DMS 273 (cell line): ENCODE data around the gene CRLF3.
A peak's percentile ranks its signal among the peaks of the same experiment; 100 is the strongest.
"Not testable (repeated sequence)": the region's sequence is repeated elsewhere in the genome, so short reads cannot be mapped to it uniquely, and the experiment has no call there.

Experiments used
- DNase-seq: peaks from one replicate; lab custom pipeline; 2025; ENCODE audit not compliant: unreplicated experiment; lab: John Stamatoyannopoulos, UW

CRLF3 gene, protein sequence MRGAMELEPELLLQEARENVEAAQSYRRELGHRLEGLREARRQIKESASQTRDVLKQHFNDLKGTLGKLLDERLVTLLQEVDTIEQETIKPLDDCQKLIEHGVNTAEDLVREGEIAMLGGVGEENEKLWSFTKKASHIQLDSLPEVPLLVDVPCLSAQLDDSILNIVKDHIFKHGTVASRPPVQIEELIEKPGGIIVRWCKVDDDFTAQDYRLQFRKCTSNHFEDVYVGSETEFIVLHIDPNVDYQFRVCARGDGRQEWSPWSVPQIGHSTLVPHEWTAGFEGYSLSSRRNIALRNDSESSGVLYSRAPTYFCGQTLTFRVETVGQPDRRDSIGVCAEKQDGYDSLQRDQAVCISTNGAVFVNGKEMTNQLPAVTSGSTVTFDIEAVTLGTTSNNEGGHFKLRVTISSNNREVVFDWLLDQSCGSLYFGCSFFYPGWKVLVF

GRCh38 chr17:30824356-30825145 is at the start of gene CRLF3:
Gene CRLF3 (minus strand): TSS chr17:30824692. CDS start chr17:30824651, 41 bp downstream.
- peak; percentile 98 for DNase-seq

DNA sequence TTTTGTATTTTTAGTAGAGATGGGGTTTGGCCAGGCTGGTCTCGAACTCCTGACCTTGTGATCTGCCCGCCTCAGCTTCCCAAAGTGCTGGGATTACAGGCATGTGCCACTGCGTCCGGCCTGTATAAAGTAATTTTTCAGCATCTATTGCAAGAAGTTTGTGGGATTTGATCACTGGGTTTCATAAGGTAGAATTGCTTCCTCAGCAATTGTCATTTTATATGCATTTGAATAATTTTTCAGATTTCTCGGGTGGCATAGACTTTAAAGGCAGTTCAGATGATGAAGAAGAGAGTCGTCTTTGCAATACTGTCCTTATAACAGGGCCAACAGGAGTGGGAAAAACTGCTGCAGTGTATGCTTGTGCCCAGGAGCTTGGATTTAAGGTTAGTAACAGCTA is 44.5 kb upstream of the CRLF3 start:
- DNase-seq, result no peak

DNA sequence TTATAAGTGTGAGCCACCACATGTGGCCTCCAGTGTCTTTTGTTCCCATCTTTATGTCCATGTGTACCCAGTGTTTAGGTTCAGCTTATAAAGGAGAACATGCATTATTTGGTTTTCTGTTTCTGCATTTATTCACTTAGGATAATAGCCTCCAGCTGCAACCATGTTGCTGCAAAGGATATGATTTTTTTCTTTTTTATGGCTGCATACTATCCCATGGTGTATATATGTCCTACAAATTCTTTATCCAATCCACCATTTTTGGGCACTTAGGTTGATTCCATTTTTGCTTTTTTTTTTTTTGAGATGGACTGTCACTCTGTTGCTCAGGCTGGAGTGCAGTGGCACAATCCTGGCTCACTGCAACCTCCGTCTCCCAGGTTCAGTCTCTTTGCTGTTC is 40.1 kb upstream of the CRLF3 start:
- DNase-seq, result no peak

GRCh38 chr17:30858556-30859250 is 34.2 kb upstream of the CRLF3 start:
- no peak for DNase-seq

DNA sequence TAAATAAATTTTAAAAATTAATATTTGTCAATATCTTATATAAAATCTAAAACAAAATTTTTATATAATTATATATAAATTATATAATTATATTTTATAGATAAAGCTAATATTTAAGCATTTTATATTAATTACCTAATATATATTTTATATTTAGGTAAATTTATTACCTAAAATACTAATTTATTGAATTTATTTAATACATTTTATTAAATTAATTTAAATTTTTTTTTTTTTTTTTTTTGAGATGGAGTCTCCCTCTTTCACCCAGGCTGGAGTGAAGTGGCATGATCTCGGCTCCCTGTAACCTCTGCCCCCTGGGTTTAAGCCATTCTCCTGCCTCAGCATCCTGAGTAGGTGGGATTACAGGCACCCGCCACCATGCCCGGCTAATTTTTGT is 29.7 kb upstream of the CRLF3 start:
- no peak for DNase-seq

DNA sequence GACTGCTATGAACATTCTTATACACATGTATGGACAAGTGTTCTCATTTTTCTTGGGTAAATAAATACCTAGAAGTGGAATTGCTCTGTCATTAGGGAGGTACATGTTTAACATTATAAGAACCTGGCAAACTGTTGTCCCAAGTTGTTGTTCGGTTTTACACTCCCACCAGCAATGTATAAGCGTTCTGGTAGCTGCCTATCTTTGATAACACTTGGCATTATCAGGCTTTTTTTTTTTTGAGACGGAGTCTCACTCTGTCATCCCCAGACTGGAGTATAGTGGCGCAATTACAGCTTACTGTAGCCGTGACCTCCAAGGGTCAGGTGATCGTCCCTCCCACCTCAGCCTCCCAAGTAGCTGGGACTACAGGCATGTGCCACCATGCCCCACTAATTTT is 23.5 kb upstream of the CRLF3 start:
- DNase-seq, result no peak

GRCh38 chr17:30840771-30841170 is 16.3 kb upstream of the CRLF3 start:
- no peak for DNase-seq

DNA sequence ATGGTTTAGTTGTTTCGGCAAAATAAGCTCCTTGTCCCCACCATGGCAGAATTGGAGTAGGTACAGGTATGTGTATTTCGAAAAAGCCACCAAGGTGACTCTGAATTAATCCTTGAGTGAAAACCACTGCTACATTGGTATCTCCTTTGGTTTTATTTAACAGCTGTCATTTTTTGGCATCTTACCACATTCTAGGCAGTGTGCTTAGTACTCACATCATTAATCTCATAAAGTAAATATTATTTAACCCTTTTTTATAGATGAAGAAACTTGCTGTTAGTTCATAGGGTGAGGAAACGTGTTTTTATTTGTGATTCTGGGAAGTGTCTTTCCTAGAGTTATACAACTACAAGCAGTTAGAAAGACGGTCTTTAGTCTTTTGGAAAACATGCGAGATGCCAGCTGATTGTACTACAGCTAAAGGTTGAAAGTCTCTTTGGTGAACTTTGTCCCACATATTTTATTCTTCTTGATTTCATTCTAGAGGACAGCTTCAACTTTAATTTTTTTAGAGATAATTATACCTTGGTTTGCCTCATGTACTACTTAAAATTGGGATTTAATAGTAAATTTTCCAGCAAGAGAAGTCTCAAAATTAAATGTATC is 13.8 kb upstream of the CRLF3 start:
- no peak for DNase-seq

- DNase-seq, result peak; percentile 41
Observed at GRCh38 chr17:30832438-30833124, 8.1 kb upstream of the CRLF3 start.

GRCh38 chr17:30831663-30832437 is 7.4 kb upstream of the CRLF3 start, which contains the start of gene ATAD5:
Gene ATAD5 (plus strand): TSS chr17:30831966. CDS start chr17:30832348, 382 bp downstream.
- peak; percentile 98 for DNase-seq

DNA sequence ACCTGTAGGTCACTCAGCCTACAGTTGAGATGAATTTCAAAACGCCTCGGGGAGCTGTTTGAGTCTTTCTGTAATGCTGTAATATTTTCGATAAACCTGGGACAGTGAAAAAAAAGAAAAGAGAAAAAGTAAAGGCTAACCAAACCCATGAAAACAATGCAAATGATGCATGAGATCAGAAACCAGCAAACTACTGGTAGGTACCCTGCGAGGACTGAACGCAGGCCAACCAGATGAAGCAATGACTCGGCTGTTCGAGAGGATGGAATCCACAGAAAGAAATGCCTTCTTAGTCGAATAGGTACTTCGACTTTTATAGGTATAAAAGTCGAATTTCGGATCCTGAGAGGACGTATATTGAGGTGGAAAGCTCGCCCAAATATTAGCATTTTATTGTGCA is 6.8 kb upstream of the CRLF3 start:
- peak; percentile 53 for DNase-seq

DNA sequence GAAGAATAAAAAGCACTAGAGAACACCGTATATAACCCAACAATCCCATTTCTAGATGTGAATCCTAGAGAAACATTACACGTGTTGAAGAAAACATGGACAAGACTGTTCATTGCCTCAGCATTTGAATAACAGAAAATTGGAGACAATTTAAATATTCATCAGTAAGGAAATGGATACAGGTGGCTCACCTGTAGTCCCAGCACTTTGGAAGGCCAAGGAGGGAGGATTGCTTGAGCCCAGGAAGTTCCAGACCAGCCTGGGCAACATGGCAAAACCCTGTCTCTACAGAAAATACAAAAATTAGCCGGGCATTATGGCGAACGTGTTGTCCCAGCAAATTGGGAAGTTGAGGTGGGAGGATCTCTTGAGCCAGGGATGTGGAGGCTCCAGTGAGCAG is 4.5 kb upstream of the CRLF3 start:
- DNase-seq, result no peak

DNA sequence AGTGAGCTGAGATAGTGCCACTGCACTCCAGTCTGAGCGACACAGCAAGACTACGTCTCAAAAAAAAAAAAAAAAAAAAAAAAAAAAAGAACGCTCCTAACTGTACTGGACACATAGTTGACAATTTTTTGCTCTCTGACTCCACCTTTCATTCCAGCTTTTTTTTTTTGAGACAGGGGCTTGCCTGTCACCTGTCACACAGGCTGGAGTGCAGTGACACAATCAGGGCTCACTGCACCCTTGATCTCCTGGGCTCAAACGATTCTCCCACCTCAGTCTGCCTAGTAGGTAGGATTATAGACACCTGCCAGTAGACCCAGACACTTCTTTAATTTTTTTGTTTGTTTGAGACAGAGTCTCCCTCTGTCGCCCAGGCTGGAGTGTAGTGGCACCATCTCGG is 2.6 kb upstream of the CRLF3 start:
- no peak for DNase-seq

DNA sequence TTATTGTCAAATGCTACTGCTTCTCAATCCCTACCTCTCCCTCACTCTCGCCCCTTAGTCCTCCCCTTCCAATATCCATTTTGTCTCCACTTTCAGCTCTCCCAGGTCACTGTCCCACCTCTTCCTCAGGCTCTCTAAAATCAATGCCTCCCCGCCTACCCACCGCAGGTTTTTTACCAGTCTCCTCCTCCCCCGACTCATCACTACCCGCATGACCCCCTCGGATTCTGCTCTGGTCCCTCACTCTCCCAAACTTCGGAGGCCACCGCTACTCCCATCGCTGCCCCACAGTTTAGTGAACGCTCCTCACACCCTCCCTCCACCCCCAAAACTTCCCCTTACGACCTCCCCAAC is 513 bp downstream of the CRLF3 start:
- peak; percentile 70 for DNase-seq

DNA sequence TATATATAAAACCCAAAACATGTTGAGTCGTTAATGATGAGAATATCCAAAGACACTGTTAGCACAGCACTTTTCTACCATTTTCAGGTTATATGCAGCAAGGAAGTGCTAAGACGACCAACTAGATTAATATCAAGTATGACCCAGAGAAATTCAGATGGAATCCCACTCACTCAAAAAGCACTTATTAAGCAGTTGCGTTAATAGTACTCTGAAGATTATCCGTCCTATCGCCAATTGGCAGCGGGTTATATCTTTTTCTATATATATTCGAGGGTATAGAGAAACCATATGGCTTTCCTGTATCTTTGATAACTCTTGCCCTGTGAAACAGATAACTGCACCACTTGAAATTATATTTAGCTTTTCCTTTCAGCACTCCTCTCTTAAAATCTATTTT is 1.1 kb downstream of the CRLF3 start:
- DNase-seq, result no peak

DNA sequence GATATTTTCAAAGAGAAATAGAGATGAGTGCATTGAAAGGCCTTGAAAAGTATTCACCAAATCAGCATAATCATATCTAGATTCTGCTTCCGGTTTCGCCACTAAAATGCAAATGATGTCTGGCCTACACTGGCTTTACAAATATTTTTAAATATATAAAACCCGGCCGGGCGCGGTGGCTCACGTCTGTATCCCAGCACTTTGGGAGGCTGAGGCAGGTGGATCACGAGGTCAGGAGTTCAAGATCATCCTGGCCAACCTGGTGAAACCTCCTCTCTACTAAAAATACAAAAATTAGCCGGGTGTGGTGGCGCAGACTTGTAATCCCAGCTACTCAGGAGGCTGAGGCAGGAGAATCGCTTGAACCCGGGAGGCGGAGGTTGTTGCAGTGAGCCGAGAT is 1.6 kb downstream of the CRLF3 start:
- not testable (repeated sequence) for DNase-seq

DNA sequence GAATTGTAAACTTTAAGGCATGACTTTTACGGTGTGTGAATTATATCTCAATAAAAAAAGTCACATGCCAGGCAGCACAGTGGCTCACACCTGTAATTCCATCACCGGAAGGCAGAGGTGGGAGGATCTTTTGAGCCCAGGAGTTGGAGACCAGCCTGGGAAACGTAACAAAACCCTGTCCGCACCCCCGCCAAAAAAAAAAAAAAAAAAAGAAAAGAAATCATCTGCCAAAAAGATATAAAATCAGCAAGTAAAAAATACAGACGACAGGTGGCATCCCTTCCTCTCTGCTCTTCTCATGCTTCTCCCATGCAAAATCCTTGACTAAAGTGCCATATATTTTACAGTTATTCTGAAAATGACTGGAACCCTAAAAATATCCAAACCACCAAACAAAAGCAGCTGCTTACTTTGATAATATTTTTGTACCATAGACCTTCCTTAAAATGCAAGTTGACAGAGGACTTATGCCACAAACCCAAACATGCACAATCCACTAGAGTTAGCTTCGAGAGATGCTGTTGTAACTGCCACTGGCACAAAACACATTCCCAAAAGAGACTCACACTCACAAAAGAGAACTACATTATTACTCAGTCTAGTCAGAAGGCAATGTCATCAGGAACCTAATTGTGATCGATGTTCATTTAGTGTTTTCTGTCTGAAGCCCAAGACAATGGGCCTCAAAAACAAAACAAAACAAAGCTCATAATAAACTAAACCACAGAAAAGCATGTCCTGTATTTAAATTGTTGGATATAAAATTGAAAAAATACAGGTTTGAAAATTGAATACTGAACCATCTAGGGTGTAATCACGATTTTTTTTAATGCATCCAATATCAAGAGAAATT is 2.4 kb downstream of the CRLF3 start:
- no peak for DNase-seq

DNA sequence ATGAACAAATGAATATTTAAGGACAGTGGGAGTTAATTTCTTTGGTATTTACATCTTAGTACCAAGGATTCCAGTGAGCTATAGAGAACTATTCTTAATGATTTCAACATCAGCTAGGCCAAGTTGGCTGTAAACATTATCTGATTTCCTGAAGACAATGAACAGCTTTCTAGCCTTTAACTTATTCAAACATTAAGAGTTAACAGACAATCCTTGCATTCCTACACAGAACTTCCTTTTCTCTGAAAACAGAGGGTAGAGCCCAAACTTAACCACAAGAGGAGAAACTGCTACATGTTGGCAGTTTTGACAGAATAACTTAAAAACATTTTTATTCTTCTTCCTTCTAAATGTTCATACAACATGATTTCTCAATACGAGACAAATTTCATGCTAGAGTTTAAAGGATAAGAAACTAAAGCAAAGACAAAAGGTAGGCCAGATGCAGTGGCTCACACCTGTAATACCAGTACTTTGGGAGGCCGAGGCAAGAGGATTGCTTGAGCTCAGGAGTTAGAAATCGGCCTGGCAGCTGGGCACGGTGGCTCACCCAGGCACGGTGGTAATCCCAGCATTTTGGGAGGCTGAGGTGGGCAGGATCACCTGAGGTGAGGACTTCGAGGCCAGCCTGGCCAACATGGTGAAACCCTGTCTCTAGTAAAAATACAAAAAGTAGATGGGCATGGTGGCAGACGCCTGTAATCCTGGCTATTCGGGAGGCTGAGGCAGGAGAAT is 4.4 kb downstream of the CRLF3 start:
- no peak for DNase-seq
